ENCODE measurements around the gene HUNK. TPM values are rescaled to one million over a fixed set of nuclear protein-coding genes. Genes with fewer than 3 reads are reported as not detected.

Gene HUNK
- total RNA-seq, 1 donor from 2014 or later: 1.9 TPM

DNA sequence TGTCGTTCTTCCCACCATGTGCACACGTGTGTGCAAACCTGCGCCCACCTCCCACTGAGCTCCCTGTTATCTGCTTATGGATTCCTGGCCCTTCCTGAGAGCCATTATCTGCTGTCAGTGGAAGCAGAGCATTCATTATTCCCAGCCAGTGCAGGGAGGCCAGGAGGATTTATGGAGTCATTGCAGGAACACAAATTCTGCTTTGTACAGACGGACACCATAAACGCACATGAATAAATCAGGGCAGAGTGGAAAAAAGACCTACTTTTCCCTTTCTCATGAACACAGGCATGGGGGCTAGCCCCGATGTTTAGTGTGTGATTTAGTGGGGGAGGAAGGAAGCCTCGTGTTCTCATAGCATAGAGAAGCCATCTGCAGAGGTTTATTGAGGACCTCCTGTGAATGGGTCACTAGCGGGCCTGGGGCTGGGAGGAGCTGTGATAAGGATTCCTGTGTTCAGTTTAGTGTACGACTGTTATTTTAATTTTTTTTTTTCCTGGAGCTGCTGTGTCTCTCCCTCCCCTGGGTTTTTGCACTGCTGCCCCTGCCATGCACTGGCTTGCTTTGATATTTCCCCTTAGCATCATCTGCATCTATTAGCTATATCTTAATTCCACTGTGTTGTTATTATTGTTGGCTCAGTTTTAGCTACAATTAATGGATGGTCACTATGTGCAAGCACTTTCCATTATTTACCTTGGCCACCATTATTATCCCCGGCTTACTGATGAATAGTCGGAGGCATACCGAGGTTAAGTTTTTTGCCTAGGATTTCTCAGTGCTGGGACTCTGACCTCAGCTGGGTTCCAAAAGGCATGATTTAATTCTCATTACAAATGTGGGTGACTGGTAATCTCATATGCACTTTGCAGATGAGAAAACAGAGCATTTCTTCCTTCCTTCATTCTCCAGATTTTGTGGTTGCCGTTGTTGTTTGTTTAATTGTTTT, 33.0 kb downstream of the HUNK start:
- TF ChIP-seq, protein P1, sequence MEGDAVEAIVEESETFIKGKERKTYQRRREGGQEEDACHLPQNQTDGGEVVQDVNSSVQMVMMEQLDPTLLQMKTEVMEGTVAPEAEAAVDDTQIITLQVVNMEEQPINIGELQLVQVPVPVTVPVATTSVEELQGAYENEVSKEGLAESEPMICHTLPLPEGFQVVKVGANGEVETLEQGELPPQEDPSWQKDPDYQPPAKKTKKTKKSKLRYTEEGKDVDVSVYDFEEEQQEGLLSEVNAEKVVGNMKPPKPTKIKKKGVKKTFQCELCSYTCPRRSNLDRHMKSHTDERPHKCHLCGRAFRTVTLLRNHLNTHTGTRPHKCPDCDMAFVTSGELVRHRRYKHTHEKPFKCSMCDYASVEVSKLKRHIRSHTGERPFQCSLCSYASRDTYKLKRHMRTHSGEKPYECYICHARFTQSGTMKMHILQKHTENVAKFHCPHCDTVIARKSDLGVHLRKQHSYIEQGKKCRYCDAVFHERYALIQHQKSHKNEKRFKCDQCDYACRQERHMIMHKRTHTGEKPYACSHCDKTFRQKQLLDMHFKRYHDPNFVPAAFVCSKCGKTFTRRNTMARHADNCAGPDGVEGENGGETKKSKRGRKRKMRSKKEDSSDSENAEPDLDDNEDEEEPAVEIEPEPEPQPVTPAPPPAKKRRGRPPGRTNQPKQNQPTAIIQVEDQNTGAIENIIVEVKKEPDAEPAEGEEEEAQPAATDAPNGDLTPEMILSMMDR (IDR thresholded peaks at IDR 0.05): no peak
- no peak for ATAC-seq
- Histone ChIP-seq H3K9me3 (no peaks in the 10 kb centered on the region), H3K27me3 (ENCODE audit: low read depth) (no peaks in the 10 kb centered on the region), H3K4me3 (no peak overlapping the region), H3K36me3 (no peaks in the 10 kb centered on the region), H3K4me1 (no peaks in the 10 kb centered on the region), H3K27ac (no peak overlapping the region)
- intact Hi-C loops (cut with DNase I): no loop called here
- no peak for DNase-seq

DNA sequence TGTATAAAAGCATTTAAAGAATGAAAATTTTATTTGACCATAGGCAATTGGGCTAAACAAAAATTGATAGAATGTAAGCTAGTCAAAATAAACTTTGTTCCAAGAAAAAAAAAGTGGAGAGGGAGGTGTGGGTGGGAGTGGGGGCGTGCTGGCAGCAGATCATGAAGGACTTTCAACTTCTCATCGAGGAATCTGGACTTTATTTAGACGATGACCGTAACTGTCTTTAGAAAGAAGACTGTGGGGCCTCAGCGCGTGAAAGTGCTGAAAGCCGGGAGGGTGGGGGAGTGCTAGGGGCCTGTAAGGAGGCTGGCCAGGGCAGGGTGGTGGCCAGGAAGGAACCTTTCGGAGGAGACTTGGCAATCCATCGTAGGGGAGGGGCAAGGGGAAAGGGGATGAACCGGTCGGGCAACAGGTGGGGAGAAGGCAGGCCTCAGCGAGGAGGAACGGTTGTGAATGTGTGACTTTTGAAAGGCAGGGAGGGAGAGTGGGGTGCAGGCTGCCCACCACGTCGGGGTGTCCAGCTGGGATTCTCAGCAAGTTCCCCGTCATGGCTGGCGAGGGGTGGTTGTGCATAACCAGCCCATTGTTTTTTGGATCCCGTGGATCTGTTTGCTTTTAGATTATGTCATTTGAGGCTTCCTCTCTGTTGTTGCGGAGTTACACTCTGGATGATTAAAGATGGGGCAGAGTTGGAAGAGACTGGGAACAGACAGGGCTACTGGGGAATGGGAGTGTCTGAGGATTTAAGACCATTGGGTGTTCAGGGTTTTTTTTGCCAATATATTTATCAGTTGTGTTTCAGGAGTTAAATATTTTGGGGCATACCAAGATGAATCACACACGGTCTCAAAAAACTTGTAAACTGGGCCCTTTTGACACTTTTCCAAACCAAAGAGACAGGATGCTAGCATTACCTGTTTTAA, 35.5 kb downstream of the HUNK start:
- peak; percentile 23 to 72 for ATAC-seq
- no peaks in the 10 kb centered on the region for H3K36me3 ChIP-seq
- DNase-seq: no peak
- H3K4me1 ChIP-seq: no peaks in the 10 kb centered on the region
- H3K27ac ChIP-seq: no peak overlapping the region
- no peaks in the 10 kb centered on the region for H3K27me3 ChIP-seq (ENCODE audit: low read depth)
- TF ChIP-seq, protein P1 (IDR thresholded peaks at IDR 0.05): no peak
- intact Hi-C loops (cut with DNase I): no loop called here
- H3K4me3 ChIP-seq: no peak overlapping the region
- H3K9me3 ChIP-seq: no peaks in the 10 kb centered on the region

DNA sequence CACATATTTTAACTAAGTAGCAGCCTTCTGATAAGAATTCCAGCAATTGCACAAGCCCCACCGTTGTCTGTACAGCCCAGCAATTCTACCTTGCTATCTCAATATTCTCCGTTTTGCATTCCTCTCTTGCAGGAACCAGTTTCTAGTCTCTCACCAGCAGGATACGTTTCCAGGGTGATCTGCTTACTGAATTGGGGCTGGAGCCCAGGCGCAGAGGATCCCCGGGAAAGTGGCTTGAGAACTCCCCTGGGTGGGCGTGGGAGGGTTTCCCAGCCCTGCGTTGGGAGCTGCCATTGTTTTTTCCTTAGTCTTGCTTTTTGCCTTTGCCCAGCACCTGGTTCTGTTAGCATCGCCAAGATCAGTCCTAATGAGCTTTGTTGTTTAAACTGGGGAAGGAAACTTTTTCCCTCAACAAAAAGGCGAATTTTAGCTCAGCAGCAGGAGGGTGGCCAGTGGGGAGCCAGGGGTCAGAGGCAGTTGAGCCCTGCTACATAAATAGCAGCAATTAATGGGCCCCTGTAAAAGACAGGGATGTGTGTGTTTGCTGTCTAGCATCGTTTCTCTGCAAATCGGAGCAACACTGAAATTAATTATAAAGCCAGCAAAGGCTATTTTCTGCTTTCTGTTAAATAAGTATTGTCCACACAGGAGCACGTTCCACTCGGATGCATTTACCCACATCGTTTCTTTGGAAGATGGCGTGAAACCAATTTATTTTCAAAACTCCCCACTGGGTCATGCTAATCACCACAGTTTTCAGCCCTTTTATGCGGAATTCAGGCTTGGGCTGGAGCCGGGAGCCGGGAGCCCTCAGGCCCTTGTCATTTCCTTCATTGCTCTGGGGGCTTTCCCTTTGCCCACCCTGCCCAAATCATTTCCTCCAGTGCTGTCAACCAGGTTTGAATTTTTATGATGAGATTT, 36.6 kb downstream of the HUNK start:
- H3K4me1 ChIP-seq: no peaks in the 10 kb centered on the region
- H3K4me3 ChIP-seq: no peak overlapping the region
- DNase-seq (no peak), ATAC-seq (no peak)
- no peak overlapping the region for H3K27ac ChIP-seq
- TF ChIP-seq, protein P1 (IDR thresholded peaks at IDR 0.05): no peak
- H3K27me3 ChIP-seq (ENCODE audit: low read depth): no peaks in the 10 kb centered on the region
- intact Hi-C loops (cut with DNase I): no loop called here
- H3K36me3 ChIP-seq: no peaks in the 10 kb centered on the region
- H3K9me3 ChIP-seq: no peaks in the 10 kb centered on the region

DNA sequence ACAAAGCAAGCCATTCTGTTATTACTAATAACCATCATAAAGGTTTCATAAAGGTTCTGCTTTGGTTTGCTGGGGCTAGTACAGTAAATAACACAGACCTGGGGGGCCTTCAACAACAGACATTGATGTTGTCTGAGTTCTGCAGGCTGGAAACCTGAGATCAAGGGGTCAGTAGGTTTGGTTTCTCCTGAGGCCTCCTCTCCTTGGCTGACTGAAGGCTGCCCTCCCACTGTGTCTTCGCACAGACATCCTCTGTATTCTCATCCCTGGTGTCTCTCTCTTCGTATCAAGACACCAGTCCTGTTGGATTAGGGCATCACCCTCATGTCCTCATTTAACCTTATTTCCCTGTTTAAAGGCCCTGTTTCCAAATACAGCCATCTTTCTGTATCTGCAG, 37.3 kb downstream of the HUNK start:
- no peaks in the 10 kb centered on the region for H3K36me3 ChIP-seq
- H3K4me1 ChIP-seq: no peaks in the 10 kb centered on the region
- no peak overlapping the region for H3K4me3 ChIP-seq
- no peak overlapping the region for H3K27ac ChIP-seq
- TF ChIP-seq, protein P1 (IDR thresholded peaks at IDR 0.05): no peak
- intact Hi-C loops (cut with DNase I): no loop called here
- no peaks in the 10 kb centered on the region for H3K27me3 ChIP-seq (ENCODE audit: low read depth)
- H3K9me3 ChIP-seq: no peaks in the 10 kb centered on the region
- no peak for ATAC-seq
- DNase-seq: no peak
